ENCODE data around the gene EFNA3.
A peak's percentile ranks its signal among the peaks of the same experiment; 100 is the strongest.

The EFNA3 gene

DNA sequence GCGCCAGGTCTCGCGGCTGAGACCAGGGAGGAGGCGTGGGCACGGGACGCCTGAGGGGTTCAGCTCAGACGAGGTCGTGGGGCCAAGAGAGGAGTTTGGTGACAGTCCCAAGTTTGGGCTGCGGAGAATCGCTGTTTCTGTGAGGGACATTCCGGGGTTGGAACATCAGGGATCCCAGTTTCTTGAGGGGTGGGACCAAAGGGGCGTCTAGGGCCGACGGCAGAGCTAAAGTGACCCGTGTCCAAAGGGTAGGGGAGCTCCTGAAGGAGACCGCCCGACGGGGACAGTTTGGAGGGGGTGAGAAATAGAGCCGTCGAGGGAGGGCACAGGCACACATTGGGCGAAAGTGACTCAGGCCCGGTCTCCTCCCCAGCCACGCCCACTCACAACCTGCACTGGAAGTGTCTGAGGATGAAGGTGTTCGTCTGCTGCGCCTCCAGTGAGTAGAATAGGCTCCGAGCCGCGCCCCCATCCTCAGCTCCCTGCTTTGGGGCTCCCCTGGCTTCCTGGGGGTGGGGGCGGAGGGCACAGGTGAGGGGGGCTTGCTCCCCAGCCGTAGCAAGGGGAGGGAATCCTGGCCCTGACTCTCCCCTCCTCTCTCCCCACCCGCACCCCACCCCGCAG, 7.0 kb downstream of the EFNA3 start:
- no peak for DNase-seq

DNA sequence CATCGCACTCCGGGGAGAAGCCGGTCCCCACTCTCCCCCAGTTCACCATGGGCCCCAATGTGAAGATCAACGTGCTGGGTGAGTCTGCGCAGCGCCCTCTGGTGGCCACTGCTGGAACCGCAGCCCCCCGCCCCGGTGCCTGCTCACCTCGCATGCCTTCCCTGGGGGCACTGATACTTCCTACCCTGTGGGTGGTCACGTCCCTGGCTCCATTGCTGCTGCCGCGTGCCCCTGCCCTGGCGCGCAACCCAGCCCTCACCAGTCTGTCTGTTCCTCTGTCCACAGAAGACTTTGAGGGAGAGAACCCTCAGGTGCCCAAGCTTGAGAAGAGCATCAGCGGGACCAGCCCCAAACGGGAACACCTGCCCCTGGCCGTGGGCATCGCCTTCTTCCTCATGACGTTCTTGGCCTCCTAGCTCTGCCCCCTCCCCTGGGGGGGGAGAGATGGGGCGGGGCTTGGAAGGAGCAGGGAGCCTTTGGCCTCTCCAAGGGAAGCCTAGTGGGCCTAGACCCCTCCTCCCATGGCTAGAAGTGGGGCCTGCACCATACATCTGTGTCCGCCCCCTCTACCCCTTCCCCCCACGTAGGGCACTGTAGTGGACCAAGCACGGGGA, 7.6 kb downstream of the EFNA3 start:
- DNase-seq: no peak

DNA sequence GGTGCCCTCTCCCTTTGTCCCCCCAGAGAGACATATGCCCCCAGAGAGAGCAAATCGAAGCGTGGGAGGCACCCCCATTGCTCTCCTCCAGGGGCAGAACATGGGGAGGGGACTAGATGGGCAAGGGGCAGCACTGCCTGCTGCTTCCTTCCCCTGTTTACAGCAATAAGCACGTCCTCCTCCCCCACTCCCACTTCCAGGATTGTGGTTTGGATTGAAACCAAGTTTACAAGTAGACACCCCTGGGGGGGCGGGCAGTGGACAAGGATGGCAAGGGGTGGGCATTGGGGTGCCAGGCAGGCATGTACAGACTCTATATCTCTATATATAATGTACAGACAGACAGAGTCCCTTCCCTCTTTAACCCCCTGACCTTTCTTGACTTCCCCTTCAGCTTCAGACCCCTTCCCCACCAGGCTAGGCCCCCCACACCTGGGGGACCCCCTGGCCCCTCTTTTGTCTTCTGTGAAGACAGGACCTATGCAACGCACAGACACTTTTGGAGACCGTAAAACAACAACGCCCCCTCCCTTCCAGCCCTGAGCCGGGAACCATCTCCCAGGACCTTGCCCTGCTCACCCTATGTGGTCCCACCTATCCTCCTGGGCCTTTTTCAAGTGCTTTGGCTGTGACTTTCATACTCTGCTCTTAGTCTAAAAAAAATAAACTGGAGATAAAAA, 8.4 kb downstream of the EFNA3 start:
- DNase-seq: no peak

GRCh38 chr1:155091071-155092051, 12.7 kb downstream of the EFNA3 start:
- DNase-seq: peak; percentile 45

- DNase-seq: no peak
Observed at GRCh38 chr1:155092131-155092530, 13.5 kb downstream of the EFNA3 start.

- no peak for DNase-seq
Observed at GRCh38 chr1:155092641-155093040, 14.0 kb downstream of the EFNA3 start.

DNA sequence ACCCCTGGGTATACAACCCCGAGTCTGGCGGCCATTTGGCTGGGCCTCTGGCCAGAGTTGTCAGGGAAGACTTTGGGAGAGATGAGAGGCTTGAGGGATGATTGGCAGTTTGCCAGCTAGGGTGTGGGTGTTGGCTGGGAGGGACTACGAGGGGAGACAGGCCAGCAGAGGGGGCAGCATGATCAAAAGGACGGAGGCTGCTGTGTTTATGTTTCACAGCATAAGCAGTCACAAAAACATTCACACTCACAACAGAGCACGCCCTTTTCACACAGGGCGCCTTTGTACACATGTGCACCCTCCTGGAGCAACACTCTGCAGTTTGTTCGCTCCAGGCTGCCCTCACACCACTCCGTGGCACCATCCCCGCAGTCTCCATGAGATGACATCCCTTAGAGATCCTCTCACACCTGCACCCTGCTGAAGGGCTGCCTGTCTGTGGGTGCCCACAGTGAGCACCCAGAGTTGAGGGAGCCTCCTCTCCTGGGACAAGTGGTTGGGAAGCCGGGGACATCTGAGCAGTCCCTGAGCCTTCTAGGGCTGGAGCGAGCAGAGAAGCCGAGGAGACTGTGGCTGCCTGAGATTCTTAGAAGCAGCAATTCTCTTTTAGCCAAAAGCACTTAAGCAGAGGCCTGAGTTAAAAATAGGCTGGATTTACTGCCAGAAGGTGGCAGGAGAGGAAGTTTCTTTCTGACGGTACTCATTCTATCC, 15.4 kb downstream of the EFNA3 start:
- peak; percentile 77 for DNase-seq

DNA sequence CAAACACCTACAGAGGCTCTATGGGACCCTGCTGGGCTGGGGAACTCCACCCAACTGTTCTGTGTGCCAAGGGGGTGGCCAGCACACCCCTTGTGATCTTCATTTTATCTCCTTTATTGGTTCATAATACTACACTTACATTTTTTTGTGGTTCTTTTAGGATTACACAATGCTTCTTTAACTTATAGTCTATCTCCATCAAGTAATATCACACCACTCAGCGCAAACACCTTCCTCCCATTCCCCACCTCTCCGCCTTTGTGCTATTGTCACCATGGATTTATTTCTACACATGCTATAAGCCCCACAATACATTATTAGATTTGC, 15.9 kb downstream of the EFNA3 start:
- no peak for DNase-seq

- DNase-seq: no peak
Observed at GRCh38 chr1:155099331-155099730, 20.7 kb downstream of the EFNA3 start.

GRCh38 chr1:155103325-155103724, 24.7 kb downstream of the EFNA3 start:
- DNase-seq: no peak

DNA sequence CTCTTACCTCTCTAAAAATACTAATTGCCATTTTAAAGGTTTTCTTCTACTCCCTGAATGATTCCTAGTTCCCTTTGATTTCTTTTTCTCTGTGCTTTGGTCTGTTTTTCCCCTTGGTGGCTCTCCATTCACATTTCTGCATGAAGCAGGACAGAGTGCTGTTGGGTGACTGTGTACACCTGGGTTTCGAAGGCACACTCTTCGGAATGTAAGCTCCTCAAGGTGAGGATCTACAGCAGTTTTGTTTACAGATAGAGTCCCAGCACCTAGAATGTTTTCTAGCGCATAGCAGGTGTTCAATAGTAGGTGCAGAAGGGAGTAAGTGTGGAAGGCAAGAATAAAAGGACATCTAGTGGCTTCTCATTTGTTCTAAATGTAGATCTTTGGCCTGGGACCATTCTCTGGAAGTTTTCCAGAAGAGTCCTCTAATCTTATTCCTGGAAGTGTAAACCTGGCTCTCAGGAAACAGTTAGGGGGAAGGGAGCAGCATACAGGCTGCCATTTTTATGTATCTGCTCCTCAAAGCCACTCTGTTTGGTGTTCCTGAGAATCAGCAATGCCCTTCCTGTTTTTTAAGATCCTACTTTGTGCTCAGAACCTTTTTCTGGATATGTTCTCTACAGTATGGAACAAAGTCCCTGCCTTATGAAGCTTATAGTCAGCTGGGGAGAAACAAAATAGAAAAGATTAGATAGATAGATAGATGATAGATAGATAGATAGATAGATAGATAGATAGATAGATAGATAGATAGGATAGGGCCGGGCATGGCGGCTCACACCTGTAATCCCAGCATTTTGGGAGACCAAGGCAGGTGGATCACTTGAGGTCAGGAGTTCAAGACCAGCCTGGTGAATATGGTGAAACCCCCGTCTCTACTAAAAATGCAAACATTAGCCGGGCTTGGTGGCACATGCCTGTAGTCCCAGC, 26.2 kb downstream of the EFNA3 start:
- DNase-seq: no peak

GRCh38 chr1:155105604-155106011, 27.0 kb downstream of the EFNA3 start:
- no peak for DNase-seq

GRCh38 chr1:155106862-155107261, 28.2 kb downstream of the EFNA3 start:
- no peak for DNase-seq

GRCh38 chr1:155107309-155108264, 28.9 kb downstream of the EFNA3 start:
- no peak for DNase-seq

DNA sequence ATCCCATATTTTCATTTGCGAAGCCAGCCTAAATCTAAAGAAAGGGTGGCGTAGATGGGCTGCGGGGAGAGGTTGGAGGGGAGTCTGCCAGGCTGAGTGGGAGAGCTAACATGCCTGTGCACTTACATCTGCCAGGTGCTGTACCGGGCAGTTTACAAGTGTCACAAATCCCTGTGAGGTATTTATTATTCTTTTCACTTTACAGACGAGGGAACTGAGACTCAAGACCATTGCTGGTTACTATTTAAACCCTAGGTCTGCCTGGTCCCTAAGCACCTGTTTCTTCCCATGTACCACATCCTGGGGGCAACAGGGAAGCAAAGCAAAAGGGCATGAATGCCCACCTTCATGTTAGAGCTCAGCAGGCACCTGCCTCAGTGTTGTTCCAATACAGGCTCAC, 29.7 kb downstream of the EFNA3 start:
- no peak for DNase-seq

DNA sequence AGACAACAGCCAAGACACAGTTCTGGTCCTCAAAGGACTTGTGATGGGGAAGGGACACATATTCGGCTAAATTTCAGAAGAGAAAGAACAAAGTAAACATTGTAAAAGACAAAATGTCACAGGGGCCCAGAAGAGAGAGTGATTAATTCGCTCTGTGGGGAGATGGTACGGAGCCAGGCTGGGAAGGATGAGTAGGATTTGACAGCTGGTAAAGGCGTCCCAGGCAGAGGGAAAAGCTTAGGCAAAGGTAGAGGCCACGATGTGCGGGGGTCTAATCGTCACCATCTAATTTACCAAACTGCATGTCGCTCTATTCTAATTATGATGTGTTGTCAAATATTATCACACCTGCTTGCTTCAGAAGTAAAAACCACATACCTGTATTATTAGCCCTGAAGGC, 31.7 kb downstream of the EFNA3 start:
- no peak for DNase-seq

DNA sequence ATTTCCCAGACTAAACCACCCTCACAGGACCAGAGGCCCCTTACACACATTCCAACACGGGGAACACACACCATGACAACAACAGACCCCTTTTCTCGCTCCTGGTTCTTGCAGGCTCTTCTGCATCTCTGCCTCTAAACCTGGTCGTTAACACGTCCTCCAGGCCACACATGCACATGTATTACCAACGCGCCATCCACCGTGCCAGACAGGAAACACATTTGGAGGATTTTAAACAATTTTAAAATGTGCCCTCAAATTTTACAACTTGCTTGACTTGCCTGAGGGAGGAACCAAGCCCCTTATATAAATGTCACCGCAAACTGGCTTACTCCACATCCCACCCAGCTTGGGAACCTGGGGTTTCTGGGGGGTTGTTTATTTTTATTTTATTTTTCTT, 32.2 kb downstream of the EFNA3 start:
- no peak for DNase-seq

- DNase-seq: no peak
Observed at GRCh38 chr1:155113450-155113980, 34.9 kb downstream of the EFNA3 start.

DNA sequence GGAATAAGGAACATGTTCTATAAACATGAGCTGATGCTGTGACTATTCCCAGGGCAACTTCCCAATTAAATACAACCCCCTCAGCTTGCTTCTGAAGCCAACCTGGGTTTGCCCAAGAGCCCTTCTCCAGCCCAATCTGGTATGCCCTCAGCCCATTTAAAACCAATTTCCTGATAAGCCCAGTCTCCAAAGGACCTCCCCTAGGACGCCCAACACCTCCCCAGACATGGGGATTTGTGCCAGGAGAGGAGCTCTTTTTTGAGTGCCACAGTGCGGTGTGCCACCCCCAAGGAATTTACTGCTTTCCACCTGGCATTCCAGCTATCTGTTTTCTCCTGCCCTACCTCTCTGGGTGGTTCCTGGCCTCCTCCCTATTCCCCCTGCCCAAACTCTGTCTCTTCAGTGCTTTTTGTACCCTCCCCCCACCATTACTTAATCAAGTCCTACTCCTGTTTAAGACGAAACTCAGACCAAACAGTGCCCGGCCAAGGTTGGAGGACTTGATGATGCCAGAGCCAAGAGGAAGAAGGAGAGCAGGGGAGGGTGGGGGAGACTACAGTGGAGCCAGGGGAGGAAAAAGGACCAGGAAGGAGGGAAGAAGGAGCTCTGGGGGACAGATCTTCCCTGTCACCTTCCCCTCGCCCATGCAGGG, 37.6 kb downstream of the EFNA3 start:
- DNase-seq: no peak

DNA sequence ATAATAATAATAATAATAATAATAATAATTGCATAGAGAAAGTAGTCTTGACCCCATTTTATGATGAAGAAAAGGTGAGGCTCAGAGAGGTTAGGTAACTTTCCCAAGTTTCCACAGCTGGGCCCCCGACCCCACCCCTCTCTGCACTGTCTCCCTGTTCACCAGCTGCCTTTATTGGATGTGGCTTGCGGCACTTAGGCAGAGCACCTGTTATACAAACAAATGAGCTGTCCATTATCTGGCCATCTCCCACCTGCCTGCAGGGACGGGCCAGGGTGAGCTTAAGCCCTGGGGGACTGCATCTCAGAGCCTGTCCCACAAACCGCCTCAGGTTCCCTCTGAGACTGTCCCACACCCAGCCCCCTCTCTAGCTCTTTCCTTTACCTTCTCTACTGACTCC, 39.0 kb downstream of the EFNA3 start:
- DNase-seq: no peak
